T-cell (primary cell): ENCODE measurements around the gene AEBP1. TPM values are rescaled to one million over a fixed set of nuclear protein-coding genes. Genes with fewer than 3 reads are reported as not detected.

ENCODE experiments used
- ATAC-seq, 4 experiments: fragments of 200-7000 bp in 3 of 4; fragments of 150-1000 bp in 1 of 4; cut with Tn5 transposase; replicated peaks in 1 of 4; 1 replicate in 3 of 4; 2 replicates in 1 of 4; pipeline ENCODE4 v1.10.0; 2021; ENCODE audit warnings: moderate library complexity in 3 of 4, mild to moderate bottlenecking in 2 of 4, moderate number of reproducible peaks in 1 of 4
- CTCF ChIA-PET, 2 donors: fragments of 300-600 bp; sonication (Branson Sonifier 250); formaldehyde crosslinking; loops; one replicate each; lab custom pipeline; 2022; ENCODE audit warnings: antibody characterized with exemption in 2 of 2; lab: Charles Lee
- POLR2A ChIA-PET, 2 donors: fragments of 300-600 bp; sonication (Branson Sonifier 250); formaldehyde crosslinking; loops; one replicate each; lab custom pipeline; 2022; ENCODE audit warnings: antibody characterized with exemption in 2 of 2; lab: Charles Lee
- DNase-seq, 35 experiments: peaks; one replicate each; pipeline versions ENCODE4 v3.0.0 to v3.0.0-alpha.2; 2013 to 2023
- H3K27ac ChIP-seq: one replicate; pipeline ENCODE4 v1.5.1; 2013; ENCODE audit warnings: low read length
- H3K27me3 ChIP-seq, 2 experiments: replicated peaks in 1 of 2; 1 replicate in 1 of 2; 2 replicates in 1 of 2; pipeline versions ENCODE4 v1.6.1 to v1.7.0; 2013; ENCODE audit warnings: low read length in 1 of 2, mixed read lengths in 1 of 2; ENCODE audit not compliant: control insufficient read depth in 2 of 2, insufficient read depth in 2 of 2; ENCODE audit errors: extremely low read depth in 1 of 2
- H3K36me3 ChIP-seq, 2 donors: 1 replicate in 1 of 2; 2 replicates in 1 of 2; pipeline versions ENCODE4 v1.6.1 to v1.7.0; 2013; ENCODE audit warnings: low read length in 1 of 2; ENCODE audit not compliant: control insufficient read depth in 2 of 2, insufficient read depth in 1 of 2; ENCODE audit errors: extremely low read depth in 1 of 2
- H3K4me1 ChIP-seq, 2 experiments: 1 replicate in 1 of 2; 2 replicates in 1 of 2; pipeline versions ENCODE4 v1.6.1 to v1.7.0; 2013; ENCODE audit warnings: low read length in 2 of 2, mixed read lengths in 1 of 2; ENCODE audit not compliant: insufficient read depth in 2 of 2, control insufficient read depth in 1 of 2; ENCODE audit errors: extremely low read depth in 1 of 2
- H3K4me3 ChIP-seq, 2 donors: 1 replicate in 1 of 2; 2 replicates in 1 of 2; pipeline versions ENCODE4 v1.5.1 to v1.7.0; 2013; ENCODE audit warnings: mild to moderate bottlenecking in 2 of 2, low read length in 1 of 2, moderate library complexity in 1 of 2; ENCODE audit not compliant: control insufficient read depth in 1 of 2; ENCODE audit errors: extremely low read depth in 1 of 2
- H3K9me3 ChIP-seq: 2 replicates; pipeline ENCODE4 v1.7.0; 2013
- H3K27ac Mint-ChIP-seq, 2 donors: one replicate each; pipeline ENCODE4 v1.8.0; 2020 to 2021; ENCODE audit warnings: mild to moderate bottlenecking in 2 of 2, mixed read lengths in 2 of 2
- H3K27me3 Mint-ChIP-seq, 2 donors: one replicate each; pipeline ENCODE4 v1.8.0; 2021 to 2022; ENCODE audit warnings: mixed read lengths in 2 of 2
- H3K36me3 Mint-ChIP-seq: one replicate; pipeline ENCODE4 v1.8.0; 2021; ENCODE audit warnings: mixed read lengths
- H3K4me1 Mint-ChIP-seq, 3 donors: one replicate each; pipeline ENCODE4 v1.8.0; 2020 to 2022; ENCODE audit warnings: mixed read lengths in 3 of 3, mild to moderate bottlenecking in 1 of 3
- H3K4me3 Mint-ChIP-seq, 3 donors: one replicate each; pipeline ENCODE4 v1.8.0; 2020 to 2022; ENCODE audit warnings: mild to moderate bottlenecking in 3 of 3, mixed read lengths in 3 of 3, moderate library complexity in 3 of 3
- H3K9me3 Mint-ChIP-seq, 3 donors: one replicate each; pipeline ENCODE4 v1.8.0; 2020 to 2022; ENCODE audit warnings: mixed read lengths in 3 of 3
- WGBS: methylation state at CpG from one replicate; pipeline ENCODE4 v1.1.5; 2013; ENCODE audit warnings: missing lambda C conversion rate; ENCODE audit not compliant: insufficient coverage; 5-methylcytosine and 5-hydroxymethylcytosine counted together
- total RNA-seq, 35 experiments: library from RNA in 6 of 35; stranded (reverse) in 6 of 35; fragments of 120-200 nt in 1 of 35; gene quantifications; one replicate each; pipeline versions ENCODE4 v1.2.1 to v1.2.4 and lab custom pipeline; 2013 to 2026

The AEBP1 gene
- total RNA-seq (10 to 100 TPM; 18.1 to 28.4 (median 23.1) TPM), total RNA-seq (lab: John Stamatoyannopoulos, UW) (5.8 to 104 (median 18.4) reads per million in 29 experiments)
- total RNA-seq (2013) = 4.2 TPM

GRCh38 chr7:44103923-44104859 is at the start of gene AEBP1:
AEBP1 (plus strand) TSS chr7:44104345; CDS start chr7:44104666, 321 bp downstream.
- ChIA-PET CTCF (interaction anchor here in 1 of 2 donors (0.6 to 0.7 kb wide), 4 partner anchors 19 to 1296 kb away, joined by 3 to 4 read pairs (median 4); no protein-coding TSS in a partner anchor), POLR2A (no interaction called here)
- peaks cover 0 to 6% of the 10 kb centered on the region in 2 donors for H3K36me3 ChIP-seq
- H3K27me3 ChIP-seq = peaks cover 0 to 59% of the 10 kb centered on the region in 2 experiments
- Mint-ChIP-seq H3K36me3 (no peaks in the 10 kb centered on the region), H3K27me3 (peaks cover 0 to 30% of the 10 kb centered on the region in 2 donors), H3K4me1 (peaks cover 14 to 22% (median 18%) of the 10 kb centered on the region in 3 donors), H3K4me3 (peak within 1 kb of the TSS; percentile 71 to 79 (median 77)), H3K9me3 (no peaks in the 10 kb centered on the region), H3K27ac (peak within 1 kb of the TSS; percentile 36 to 74)
- WGBS = under 1% methylated on average over 49 of the region's 87 CpGs
- no peak within 1 kb of the TSS for H3K27ac ChIP-seq
- H3K9me3 ChIP-seq = no peaks in the 10 kb centered on the region
- DNase-seq (peak in 12 of 35 experiments; percentile 11 to 46 (median 26)), ATAC-seq (peak; percentile 61 to 75 (median 70))
- H3K4me1 ChIP-seq = peaks cover 5 to 22% of the 10 kb centered on the region in 2 experiments
- H3K4me3 ChIP-seq = peak within 1 kb of the TSS; percentile 45 to 57

GRCh38 chr7:44056681-44057080 is 47.5 kb upstream of the AEBP1 start:
- Mint-ChIP-seq H3K9me3 (no peaks in the 10 kb centered on the region), H3K27me3 (no peaks in the 10 kb centered on the region), H3K4me1 (peaks cover 41 to 42% (median 42%) of the 10 kb centered on the region in 3 donors), H3K36me3 (peaks cover 54% of the 10 kb centered on the region), H3K27ac (no peak overlapping the region), H3K4me3 (no peak overlapping the region)
- no peak overlapping the region for H3K27ac ChIP-seq
- no peak overlapping the region for H3K4me3 ChIP-seq
- DNase-seq (no peak), ATAC-seq (no peak)
- WGBS = 97% methylated on average over 7 of the region's 7 CpGs
- POLR2A ChIA-PET = interaction anchor here in 1 of 2 donors (0.6 kb wide), 1 partner anchor 16 kb away, joined by 3 read pairs; no protein-coding TSS in a partner anchor
- H3K36me3 ChIP-seq = peaks cover 20 to 93% of the 10 kb centered on the region in 2 donors
- CTCF ChIA-PET = no interaction called here
- H3K27me3 ChIP-seq = no peaks in the 10 kb centered on the region
- peaks cover 4 to 47% of the 10 kb centered on the region in 2 experiments for H3K4me1 ChIP-seq
- H3K9me3 ChIP-seq = no peaks in the 10 kb centered on the region

GRCh38 chr7:44057181-44057848 is 46.8 kb upstream of the AEBP1 start:
- Histone ChIP-seq H3K4me1 (peaks cover 0 to 42% of the 10 kb centered on the region in 2 experiments), H3K9me3 (no peaks in the 10 kb centered on the region), H3K27me3 (no peaks in the 10 kb centered on the region), H3K36me3 (peaks cover 20 to 89% of the 10 kb centered on the region in 2 donors), H3K4me3 (no peak overlapping the region), H3K27ac (no peak overlapping the region)
- DNase-seq = no peak
- CTCF ChIA-PET = no interaction called here
- no peak overlapping the region for H3K27ac Mint-ChIP-seq
- 97% methylated on average over 10 of the region's 11 CpGs for WGBS
- POLR2A ChIA-PET = interaction anchor here in 1 of 2 donors (0.6 kb wide), 1 partner anchor 15 kb away, joined by 3 read pairs; no protein-coding TSS in a partner anchor
- ATAC-seq = no peak
- peaks cover 51% of the 10 kb centered on the region for H3K36me3 Mint-ChIP-seq
- H3K4me1 Mint-ChIP-seq = peaks cover 35 to 36% (median 35%) of the 10 kb centered on the region in 3 donors
- no peaks in the 10 kb centered on the region for H3K9me3 Mint-ChIP-seq
- H3K27me3 Mint-ChIP-seq = no peaks in the 10 kb centered on the region
- H3K4me3 Mint-ChIP-seq = peak overlapping the region in 1 of 3 donors; percentile 12

- DNase-seq (no peak), ATAC-seq (no peak)
- WGBS = 94% methylated on average over 29 of the region's 30 CpGs
- Mint-ChIP-seq H3K36me3 (peaks cover 46% of the 10 kb centered on the region), H3K27me3 (no peaks in the 10 kb centered on the region), H3K4me3 (peak overlapping the region in 1 of 3 donors; percentile 20), H3K27ac (peak overlapping the region; percentile 66 to 81), H3K4me1 (peaks cover 27 to 29% (median 29%) of the 10 kb centered on the region in 3 donors), H3K9me3 (no peaks in the 10 kb centered on the region)
- Histone ChIP-seq H3K4me3 (no peak overlapping the region), H3K36me3 (peaks cover 20 to 82% of the 10 kb centered on the region in 2 donors), H3K27ac (no peak overlapping the region), H3K9me3 (no peaks in the 10 kb centered on the region), H3K27me3 (no peaks in the 10 kb centered on the region), H3K4me1 (peaks cover 0 to 35% of the 10 kb centered on the region in 2 experiments)
- POLR2A ChIA-PET = no interaction called here
- CTCF ChIA-PET = no interaction called here
Observed at GRCh38 chr7:44057849-44058758, 46.0 kb upstream of the AEBP1 start.

GRCh38 chr7:44058759-44059218 is 45.4 kb upstream of the AEBP1 start:
- DNase-seq (no peak), ATAC-seq (no peak)
- H3K36me3 ChIP-seq = peaks cover 20 to 78% of the 10 kb centered on the region in 2 donors
- H3K27me3 ChIP-seq = no peaks in the 10 kb centered on the region
- no peaks in the 10 kb centered on the region for H3K9me3 ChIP-seq
- 79% methylated on average over 2 of the region's 7 CpGs for WGBS
- H3K27ac ChIP-seq = no peak overlapping the region
- no peak overlapping the region for H3K4me3 ChIP-seq
- Mint-ChIP-seq H3K27me3 (no peaks in the 10 kb centered on the region), H3K4me1 (peaks cover 27 to 29% (median 28%) of the 10 kb centered on the region in 3 donors), H3K36me3 (peaks cover 46% of the 10 kb centered on the region), H3K9me3 (no peaks in the 10 kb centered on the region), H3K4me3 (peak overlapping the region in 1 of 3 donors; percentile 20), H3K27ac (peak overlapping the region; percentile 44 to 81)
- POLR2A ChIA-PET = no interaction called here
- CTCF ChIA-PET = no interaction called here
- H3K4me1 ChIP-seq = peaks cover 0 to 35% of the 10 kb centered on the region in 2 experiments
